NK-92 treated with Interleukin-12 subunit alpha and Interleukin-12 subunit beta, amount 100 ng/mL, for 24 hours (cell line): ENCODE data around the gene TRNP1.

Source experiments
- DNase-seq: peaks from one replicate; lab custom pipeline; 2025; lab: John Stamatoyannopoulos, UW

TRNP1 gene

DNA sequence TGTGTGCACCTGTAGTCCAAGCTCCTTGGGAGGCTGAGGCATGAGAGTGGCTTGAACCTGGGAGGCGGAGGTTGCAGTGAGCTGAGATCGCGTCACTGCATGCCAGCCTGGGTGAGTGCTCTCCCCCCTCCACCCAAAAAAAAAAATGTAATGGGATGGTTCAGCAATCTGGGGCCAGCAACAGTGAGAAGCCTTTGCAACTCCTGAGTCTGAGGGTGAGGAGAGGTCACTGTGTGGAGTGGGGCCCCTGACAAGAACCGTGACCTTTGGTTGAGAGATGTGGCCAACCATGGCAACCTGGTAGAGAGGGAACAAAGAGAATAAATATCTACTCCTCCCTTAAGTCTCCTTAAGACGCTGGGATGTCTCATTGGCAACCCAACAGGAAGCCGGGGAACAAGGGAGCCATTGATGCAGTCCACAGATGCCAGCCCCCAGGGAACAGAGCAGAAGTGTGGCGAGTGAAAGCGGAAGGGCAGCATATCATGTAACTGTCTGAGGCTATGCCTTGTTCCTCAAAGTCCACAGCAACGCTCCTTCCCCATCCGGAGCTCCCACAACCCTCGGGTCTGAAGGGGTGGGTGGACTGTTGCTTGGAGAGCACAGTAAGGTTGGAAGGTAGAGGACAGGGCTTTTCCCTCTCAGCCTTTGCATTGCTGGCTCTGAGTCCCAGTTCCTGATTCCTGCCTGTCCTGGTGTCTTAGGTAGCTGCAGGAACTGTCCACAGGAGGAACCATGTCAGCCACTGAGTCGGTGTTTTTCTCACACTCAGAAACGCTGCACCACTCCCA, 8.3 kb downstream of the TRNP1 start:
- no peak for DNase-seq

- DNase-seq = no peak
Measured at GRCh38 chr1:27003745-27004470, 10.4 kb downstream of the TRNP1 start.

GRCh38 chr1:27004471-27005165, 11.1 kb downstream of the TRNP1 start:
- DNase-seq = no peak

DNA sequence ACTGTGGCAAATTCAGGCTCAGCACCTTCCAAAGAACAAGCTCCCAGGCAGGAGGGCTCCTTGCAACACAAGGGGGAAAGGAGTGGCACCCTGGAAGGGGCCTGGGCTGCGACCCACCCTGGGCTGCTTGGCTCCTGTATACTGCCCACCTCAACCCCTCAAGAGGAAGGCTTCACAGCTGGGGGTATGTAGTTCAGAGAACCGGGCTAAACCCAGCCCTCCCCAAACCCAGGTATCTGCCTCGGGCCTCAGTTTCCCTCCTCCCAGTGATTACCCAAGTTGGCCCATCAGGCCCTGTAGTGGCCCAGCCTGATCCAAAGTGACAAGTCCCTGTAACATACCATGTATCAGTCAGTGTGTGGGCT, 11.7 kb downstream of the TRNP1 start:
- no peak for DNase-seq

DNA sequence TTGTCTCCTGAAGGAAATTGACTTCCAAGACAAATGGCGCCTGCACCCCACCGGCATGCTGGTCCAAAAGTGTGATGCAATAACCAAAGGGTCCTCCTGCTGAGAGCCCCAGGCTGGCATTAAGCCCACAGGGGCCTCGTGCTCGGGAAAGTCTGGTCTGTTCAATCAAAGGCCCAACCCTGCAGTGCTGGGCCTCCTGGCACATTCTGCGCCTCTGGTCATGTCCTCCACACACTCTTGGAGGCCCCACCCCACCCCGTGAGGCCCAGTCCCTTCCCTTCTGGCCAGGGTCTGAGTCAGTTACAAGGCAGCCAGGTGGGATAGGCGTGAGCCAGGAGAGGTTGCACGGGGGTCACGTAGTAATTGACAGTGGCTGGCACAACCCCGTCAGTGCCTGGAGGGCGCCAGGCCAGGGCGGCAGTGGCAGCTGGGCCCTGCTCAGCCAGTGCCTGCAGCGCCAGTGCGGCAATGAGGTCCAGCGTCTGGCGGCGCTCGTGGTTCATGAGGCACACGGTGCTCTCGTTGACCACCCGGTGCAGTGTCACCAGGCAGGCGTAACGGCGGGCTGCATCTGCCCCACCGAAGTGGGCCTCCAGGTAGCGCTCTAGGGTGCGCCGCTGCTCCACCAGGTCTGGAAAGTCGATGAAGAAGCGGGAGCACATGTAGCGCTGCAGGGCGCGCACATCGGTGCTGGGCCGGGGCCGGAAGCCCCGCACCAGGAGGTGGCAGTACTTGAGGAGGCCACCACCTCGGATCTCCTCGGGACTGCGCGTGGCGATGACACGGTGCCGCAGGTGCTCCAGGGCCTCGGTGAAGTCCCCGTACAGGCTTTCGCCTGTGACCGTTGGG, 12.4 kb downstream of the TRNP1 start:
- DNase-seq = no peak

DNA sequence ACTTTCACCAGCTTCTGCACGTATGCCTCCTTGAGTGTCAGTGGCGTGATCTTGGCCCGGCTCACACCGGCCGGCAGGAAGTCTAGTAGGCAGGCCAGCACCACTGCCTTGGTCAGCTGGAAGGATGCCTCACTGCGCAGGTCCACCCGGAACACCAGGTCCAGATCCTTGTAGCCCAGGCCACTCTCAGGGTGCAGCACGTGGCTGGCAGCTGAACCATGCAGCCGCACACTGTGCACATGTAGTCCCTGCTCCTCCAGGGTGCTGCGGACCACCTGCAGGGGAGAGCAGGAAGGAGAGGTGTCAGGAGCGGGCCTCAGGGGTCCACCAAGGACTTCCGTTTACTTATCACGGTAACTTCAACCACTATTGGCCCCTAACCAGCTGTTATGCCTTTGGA, 13.2 kb downstream of the TRNP1 start:
- DNase-seq = no peak

DNA sequence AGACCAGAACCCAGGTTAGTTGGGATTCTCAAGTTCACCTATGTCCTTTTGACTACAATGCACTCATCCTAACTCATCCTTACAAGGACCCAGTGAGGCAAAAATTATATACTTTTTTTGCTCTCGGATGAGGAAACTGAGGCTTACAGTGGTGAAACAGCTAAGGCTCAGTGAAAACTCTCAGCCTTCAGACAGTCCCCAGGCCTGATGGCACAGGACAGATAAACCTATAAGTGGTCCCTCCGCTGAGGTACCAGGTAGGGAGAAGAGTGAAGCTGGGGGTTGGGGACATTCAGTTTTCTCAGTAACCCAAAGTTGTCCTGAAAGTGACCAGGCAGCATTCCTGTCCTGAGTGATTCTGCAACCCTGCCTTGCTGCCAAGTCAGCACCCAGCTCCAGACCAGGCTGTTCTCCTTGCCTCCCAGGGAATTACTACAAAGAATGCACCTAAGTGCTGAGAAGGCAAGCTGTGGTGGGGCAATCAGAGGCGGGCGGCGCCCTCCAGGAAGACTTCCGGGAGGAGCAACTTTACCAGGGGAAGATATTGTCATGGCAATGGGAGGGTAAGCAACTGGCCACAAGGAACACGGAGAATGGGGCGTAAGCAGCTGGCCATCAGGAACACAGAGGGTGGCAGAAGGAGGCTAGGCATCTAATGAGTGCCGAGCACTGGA, 14.6 kb downstream of the TRNP1 start:
- DNase-seq = no peak

- no peak for DNase-seq
Measured at GRCh38 chr1:27009601-27010197, 16.2 kb downstream of the TRNP1 start.

GRCh38 chr1:27010226-27010994, 16.9 kb downstream of the TRNP1 start:
- no peak for DNase-seq

DNA sequence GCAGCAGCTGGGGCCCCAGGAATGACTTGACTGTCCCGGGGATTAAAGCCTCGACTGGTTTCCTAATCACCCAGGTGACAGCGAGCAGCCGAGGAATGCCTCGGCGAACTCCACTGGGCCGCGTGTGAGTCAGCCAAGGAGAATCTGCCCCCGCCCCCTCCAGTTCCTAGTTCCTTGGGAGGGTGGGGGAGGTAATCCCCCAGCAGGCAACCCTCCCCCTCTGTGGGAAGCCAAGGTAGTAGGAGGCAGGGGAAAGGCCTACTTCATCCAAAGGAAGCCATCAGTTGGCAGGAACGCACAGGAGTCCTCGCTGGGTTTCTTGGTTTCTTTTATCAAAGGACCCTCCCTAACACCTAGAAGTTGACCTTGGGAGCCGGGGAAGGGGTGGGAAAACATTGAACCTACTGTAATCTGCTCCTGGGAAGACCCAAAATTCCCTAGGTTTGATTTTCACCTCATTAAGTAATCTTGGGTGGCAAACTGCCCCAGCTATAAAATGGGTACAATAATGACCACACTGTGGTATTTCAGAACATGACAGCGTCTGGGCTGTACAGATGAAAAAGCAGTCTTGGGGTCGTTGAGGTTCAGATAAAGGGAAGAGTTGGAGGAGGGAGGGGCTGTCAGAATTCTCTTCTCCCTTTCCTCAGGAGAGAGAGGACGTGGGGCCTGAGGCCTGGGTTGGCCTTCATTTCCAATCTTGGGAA, 17.7 kb downstream of the TRNP1 start:
- no peak for DNase-seq

GRCh38 chr1:27011976-27012563, 18.6 kb downstream of the TRNP1 start:
- DNase-seq = no peak

- DNase-seq = no peak
Measured at GRCh38 chr1:27015260-27015659, 21.8 kb downstream of the TRNP1 start.

DNA sequence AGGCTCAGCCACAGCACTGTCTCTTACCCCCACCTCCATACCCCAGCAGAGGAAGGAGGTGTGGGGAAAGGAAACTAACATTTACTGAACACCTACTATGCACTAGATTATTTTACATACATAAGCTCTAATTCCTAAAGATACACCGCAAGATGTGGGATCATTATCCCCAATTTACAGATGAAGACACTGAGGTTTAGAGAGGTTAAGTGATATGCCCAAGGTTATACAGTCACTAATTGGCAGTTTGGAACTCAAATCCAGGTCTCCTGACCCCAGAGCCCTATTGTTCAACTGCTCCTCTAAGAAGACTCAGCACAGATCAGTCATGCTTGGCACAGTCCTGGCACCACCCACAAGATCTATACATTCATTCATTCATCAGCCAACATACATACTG, 22.9 kb downstream of the TRNP1 start:
- DNase-seq = no peak

DNA sequence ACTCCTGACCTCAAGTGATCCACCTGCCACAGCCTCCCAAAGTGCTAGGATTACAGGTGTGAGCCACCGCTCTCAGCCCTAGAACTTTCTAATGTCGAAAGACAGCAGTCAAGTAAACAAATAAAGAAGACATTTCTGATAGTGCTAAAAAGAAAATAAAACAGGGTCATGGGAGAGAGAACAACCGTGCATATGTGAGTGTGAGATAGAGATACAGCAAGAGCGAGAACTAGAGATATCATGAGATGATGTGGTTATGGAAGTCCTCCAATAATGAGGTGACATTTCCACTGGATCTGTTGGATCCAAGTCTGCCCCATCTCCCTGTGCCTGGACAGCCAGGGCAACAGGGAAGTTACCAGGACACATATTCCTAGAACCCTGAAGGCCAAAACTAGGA, 23.7 kb downstream of the TRNP1 start:
- DNase-seq = no peak

DNA sequence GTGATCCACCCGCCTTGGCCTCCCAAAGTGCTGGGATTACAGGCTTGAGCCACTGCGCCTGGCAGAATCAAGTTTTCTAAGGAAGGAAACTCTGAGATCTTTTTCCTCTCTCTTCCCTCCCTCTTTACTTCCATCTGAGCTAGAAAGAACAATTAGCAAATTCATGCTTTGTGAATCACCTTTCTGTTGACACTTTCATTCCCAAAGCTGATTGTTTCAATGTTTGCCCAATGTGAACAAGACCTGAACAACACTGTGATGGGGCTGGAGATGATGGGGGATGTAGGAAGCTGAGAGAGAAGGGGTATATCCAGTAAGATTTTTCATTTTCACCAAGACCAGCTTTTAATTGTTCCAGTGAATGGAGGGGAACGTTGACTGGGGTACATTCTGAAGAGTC, 24.8 kb downstream of the TRNP1 start:
- DNase-seq = no peak

DNA sequence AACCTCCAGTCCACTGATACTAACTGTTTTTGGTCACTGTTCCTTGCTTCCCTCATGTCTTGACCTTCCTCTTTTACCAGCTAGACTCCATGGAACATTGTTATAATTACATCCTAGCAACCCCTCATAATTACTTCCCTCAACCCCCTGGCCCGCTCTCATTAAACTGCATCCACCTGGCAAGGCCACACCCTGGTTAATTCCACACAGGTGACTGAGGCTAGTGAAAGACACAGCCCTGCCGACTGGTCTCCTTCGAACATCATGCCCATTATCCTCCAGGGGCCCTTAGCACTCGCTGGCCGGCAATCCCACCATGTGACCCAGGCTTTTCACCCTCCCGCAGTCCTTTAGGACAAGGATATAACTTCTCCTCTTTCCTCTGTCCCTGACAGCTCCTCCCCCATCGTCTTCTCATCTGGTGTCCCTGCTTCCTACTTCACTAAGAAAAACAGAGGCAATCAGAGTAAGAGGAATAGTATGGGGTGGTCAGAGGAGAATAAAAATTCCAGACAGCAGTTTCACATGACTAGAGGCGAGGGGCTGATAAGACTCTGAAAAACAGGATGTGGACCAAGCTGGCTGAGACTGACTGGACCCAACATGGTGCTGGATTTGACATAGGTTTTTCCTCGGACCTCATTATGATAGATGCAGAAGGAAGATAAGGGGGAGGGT, 28.0 kb downstream of the TRNP1 start:
- DNase-seq = no peak

GRCh38 chr1:27025718-27026117, 32.2 kb downstream of the TRNP1 start:
- DNase-seq = no peak

DNA sequence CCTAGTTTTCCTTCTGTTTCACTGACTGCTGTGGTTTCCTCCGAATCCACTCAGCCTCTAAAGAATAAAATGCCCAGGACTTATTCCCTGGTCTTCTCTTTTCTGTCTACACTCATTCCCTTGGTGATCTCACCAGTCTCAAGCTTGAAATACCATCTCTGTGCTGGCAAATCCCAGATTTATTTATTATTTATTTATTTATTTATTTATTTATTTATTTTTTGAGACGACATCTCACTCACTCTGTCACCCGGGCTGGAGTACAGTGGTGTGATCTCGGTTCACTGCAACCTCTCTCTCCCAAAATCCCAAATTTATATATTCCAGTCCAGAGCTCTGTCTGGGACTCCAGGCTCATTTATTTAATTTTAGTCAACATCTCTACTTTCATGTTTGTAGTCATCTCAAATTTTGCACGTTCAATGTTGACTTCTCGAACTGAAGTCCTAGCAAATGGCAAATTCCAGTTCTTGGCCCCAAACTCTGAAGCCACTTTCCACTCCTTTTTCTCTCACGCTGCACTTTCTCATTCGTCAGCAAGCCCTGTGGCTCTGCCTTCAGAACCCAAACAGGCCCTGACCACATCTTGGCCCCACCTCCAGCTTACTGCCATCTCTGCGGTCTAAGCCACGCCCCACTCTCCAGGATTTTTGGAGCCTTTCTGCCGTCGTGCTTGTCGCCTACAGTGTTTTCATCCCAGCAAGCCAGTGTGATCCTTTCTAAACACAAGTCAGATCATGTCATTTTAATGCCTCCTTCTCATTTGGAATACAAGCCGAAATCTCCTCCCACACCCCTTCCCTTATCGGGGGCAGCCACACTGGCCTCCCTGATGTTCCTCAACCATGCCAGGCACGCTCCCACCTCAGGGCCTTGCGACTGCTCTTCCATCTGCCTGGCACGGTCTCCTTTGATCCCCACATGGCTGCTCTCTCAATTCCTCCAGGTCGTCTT, 33.4 kb downstream of the TRNP1 start:
- DNase-seq = no peak
